CD4-positive, alpha-beta T cell treated with Interleukin-4 for 4 hours (primary cell): ENCODE measurements around the gene ADAMTS16.

Experiments used
- DNase-seq: peaks from one replicate; pipeline ENCODE4 v3.0.0-alpha.2; 2020

ADAMTS16 gene

DNA sequence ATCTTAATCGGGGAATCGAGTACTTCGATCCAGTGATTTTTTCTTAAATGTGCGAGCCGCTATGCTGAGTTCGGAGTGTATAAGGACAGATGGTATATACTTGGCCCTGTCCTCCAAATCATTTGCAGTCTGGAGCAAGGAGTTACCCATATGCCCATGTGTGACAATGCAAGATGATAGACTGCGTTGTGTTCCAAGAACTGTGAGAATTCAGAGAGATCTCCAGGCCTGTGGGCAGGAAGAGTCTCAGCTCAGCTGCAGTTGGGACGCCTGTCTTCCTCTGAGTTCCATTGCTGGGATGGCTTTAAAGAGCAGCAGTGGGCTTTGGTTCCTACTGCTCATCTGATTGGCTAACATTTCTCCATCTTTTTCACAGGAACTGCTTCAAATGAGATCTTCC lies 106.6 kb downstream of the ADAMTS16 start:
- no peak for DNase-seq

DNA sequence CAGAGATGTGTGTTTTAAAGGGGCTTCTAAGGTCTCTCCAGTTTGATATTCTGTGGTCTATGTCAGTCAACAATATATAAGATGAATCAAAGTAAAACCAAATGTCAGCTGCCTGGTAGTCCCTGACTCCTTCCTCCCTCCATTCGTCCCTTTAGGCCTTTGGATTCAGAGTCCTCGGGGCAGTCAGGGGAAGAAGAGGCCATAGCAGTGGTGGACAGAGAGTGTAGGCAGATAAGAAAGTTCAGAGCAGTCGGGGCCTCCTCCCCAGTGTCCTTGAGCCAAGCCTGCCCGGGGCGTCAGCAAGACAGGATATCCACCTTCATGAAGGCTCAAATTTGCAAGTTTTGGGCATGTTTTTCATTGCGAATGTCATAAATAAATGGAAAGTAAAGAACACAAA lies 110.6 kb downstream of the ADAMTS16 start:
- no peak for DNase-seq

DNA sequence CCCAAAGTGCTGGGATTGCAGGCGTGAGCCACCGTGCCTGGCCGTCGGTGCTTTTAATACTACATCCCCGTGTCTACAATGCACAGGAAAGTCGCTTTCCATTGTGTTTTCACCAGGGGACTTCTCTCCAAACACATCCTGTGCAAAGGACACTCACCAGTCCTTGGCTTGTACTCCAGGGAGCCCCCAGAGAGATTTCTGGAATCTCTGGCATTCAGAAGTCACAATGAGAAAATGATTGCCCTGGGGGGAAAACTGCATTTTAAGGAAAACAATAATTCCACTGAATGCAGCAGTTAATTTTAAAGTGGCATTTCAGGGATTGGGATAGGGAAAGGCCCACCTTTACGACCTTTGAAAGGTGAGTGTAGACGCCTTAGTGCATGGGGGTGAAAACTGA lies 112.0 kb downstream of the ADAMTS16 start:
- DNase-seq, result no peak

DNA sequence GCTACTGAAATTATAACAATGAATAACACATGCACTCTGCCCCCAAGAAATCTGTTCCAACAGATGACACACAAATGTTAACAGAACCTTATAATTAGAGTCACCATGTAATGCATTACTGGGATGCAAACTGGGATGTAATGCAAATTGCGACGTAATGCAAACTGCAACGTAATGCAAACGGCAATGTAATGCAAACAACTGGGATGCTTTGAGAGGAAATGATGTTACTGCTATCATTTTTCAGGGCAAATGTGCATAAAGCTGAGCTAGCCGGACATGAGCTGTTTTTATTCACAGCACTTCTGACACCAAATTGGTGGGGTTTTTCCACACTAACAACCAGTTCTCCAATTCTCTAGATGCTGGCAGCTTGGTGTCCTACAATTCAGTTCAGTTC lies 117.2 kb downstream of the ADAMTS16 start:
- no peak for DNase-seq

DNA sequence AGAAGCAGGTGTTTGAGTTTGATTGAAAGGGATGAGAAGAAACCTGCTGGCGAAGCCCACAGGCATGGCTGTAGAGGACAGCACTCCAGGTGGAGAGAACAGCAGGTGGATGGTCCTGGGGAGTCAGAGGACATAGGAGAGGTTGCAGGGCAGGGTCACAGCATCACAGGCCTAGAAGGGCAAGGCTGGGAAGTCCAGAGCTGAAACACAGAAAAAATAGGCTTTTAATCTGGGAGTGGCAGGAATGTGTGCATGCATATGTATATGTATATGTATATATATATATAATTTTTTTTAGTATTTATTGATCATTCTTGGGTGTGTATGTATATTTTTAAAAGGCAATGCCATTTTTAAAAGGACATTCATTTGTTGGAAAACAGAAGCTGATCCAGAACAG lies 118.4 kb downstream of the ADAMTS16 start:
- no peak for DNase-seq

DNA sequence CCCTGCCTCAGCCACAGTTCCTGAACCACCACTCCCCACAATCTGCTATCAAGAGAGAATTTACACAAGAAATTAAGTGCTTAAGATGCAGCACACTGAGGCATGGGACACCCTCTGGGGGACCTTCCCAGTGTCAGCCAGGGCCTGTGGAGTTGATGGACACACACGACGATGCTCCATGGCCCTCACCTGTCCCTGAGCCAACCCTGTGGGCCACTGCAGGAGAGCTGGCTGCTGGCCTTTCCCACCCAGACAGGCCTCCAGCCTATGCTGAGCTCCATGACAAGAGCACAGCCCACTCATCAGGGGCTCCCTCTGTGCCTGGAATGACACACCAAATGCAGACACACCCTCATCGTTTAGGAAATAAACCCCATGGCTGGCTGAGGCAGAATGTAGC lies 124.6 kb downstream of the ADAMTS16 start:
- DNase-seq, result no peak

DNA sequence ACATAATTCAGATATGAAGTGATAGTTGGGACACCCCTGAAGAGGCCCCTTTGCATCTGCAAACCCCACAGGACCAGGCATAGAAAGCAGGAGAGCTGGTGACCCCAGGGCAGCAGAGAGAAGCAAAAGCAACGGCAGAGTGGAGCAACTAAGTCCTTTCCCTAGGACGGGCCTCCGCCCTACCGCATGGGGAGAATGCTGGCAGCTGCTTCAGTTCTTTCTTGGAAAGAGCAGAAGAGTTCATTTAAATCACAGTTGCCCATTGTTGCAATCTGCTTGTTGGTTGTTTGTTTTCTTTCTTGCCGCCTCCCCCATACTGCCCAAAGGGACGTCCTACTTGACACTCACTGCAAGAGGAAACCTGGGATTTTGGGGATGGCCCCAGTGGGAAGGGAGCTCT lies 126.2 kb downstream of the ADAMTS16 start:
- no peak for DNase-seq

DNA sequence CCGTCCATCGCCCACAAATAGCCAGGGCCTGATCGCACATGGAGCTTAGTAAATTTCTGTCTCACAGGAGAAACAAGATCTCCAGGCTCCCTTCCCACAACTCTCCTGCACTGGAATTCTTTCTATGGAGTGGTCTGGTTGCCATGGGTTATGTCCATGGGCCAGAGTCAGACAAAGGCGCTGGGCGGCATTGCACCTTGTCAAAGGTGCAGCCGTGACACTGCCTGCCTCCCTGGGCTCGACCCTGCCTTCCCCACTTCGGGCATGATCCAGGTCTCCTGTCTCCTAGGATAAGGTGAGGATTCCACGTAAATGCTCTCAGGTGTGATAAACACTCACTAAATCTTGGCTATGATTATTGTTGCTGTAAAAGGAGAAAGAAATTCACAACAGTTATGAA lies 130.0 kb downstream of the ADAMTS16 start:
- no peak for DNase-seq

DNA sequence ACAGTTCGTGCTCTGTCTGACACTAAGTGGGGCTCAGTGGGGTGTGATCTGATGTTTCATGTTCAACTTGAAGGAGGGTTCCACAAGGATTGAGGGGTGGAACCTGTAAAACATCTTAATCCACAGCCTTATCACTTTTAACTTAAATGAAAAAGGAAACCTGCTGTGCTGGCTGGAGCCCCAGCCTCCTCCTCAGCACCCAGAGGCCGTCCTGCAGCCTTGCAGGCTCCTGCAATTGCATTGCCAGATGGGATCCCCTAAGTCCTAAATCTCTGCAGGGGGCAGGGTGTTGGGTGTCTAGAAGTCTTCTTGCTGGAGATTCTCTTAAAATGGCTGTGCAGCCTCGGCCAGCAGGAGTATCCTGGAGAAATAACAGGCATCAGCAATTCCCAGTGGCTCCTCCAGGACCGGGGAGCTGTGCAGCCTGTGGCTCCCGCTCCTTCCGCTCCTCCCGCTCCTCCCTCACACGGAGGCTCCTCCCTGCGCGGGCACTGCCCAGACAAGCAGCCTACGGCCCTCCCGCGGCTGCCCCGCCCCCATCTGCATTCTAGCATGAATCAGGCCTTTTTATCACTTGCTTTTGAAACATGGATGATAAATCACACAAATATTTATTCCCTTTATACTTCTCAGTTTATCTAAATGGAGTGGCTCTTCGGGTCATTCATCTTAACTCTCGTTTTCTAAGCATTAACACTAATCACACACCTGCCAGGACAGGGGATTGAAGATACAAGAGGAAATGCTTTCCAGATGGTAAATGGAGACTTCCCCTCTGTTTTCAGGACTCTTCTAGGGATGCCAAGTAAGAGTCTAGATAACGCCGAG lies 131.0 kb downstream of the ADAMTS16 start:
- DNase-seq, result no peak

DNA sequence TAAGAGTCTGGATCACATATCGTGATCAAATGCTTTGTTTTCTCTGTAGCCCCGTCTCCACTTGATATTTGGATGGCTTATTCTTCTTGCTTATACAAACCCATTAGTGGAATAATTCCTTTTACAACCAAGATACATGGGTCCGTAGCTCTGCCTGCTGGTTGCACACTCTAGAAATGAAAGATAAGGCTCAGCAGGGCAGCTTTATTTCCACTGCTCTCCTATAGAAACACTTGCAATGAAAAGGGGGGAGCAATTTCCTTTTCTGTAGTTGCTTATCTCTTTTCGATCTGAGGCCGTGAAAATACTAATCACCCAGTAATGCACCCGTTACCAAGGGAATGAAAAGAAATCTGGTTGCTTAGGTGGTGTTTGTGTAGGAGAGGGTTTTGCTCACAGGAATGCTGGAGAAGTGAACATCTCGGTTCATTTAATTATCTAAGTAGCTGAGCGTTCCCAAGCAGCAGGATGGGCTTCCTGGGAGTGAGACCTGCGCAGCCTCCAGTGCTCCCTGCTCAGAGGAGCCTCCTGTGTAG lies 131.7 kb downstream of the ADAMTS16 start:
- no peak for DNase-seq

DNA sequence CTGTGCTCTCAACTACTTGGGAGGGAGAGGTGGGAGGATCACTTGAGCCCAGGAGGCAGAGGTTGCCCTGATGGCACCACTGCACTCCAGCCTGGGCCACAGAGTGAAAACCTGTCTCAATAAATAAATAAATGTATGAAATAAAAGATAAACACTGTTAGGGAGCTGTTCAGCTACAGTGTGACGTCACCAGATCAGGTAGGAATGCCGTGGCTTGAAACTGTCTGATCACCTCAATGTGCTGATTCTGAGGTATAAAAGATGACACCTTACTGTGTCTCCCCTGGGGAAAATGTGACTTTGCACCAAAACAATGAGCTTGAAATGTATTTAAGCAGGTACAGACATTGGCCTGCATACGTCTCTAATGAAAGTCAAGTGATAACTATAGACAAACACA lies 133.3 kb downstream of the ADAMTS16 start:
- DNase-seq, result no peak

DNA sequence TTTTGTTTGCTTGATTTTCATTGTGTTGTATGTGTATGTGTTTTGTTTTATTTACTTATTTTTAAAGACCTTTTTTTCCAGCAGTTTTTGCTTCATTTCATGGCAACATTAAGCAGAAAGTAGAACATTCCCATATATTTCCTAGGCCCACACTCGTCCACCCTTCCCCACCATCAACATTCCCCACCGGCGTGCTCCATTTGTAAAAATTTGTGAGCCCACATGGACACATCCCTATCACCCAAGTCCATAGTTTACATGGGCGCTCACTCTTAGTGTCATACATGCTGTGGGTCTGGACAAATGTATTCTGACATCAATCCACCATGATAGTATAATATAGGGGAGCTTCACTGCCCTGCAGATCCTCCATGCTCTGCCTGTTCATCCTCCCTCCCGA lies 133.8 kb downstream of the ADAMTS16 start:
- DNase-seq, result no peak

DNA sequence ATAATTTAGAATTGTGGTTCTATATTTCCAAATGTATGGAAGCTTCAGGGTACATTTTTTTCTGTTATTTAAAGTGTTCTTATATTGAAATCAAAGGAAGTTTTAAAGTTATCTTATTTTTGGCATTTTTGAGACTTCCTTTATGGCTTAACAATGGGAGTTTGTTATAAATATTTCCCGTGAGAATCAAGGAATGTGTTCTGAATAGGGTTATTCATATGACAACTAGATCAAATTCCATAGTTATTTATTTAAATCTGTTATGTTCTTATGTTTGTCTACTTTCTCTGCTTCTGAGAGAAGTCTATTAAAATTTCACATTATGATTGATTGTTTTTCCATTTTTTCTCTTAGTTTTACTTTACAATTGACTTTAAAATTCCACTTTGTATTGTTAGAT lies 135.1 kb downstream of the ADAMTS16 start:
- DNase-seq, result no peak

DNA sequence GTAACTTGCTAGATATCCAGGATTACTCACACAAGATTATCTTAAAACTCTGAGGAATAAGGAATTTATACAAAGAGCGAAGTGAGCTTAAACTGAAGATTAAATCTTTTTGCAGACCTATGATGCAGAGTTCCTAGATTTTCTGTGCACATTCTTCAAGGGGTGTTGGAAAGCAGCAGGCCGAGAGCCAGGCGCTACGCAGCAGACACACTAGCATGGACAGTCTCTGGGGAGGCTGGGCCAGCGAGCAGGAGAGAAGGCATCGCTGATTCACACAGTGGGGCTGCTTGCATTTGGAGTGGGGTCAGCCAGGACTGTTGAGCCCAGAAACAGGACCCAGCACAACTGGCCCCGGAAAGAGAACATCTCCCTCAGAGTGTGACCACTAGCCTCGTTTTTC lies 136.3 kb downstream of the ADAMTS16 start:
- no peak for DNase-seq

DNA sequence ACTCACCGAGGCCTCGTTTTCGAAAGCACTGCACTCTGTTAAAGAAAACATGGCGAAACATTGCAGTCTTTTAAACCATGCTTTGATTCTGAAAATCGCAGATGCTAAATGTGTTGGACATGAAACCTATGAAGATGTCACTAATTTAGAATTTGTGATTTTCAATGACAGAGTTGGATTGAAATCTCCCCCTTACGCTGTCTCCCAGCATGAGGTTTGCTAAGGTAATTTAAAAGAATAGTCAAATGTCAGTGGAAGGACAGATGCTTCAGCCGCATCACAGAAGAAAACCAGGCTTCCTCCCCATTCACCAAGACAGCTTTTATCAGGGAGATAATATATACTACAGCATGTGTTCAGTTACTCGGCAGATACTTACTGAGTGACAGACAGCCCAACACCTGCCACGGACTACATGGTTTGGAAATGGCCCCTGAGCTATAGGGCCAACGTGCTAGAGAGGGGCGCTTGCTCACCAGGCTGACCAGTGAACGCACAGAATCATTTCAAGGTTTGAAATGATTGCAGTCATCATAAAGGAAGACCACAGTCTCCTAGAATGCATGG lies 136.9 kb downstream of the ADAMTS16 start:
- no peak for DNase-seq

DNA sequence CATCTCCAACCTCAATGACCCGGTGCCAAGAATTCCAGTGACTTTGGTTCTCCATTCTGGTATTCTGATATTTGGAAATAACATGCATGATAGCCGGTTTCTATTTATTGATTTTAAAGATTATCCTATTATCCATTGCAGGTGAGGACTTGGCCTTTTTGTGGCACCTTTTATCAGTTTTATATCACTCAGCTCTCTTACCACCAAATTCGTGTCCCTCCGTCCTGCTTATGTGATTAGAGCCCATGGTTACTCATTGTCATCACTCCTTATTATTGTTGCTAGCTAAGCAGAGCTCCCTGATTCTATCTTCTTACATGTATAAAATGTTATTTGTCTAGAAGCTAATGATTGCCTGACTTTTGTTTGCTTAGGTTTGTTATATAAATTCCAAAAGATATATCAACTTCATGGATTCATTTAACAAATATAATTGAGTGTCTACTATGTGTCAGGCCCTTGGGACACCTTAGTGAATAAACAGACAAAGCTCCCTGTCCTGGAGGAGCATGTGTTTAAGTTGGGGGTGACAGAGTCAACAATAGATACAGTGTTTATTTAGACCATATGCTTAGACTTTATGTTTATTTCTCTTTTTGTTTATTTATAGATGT lies 138.2 kb downstream of the ADAMTS16 start:
- no peak for DNase-seq

DNA sequence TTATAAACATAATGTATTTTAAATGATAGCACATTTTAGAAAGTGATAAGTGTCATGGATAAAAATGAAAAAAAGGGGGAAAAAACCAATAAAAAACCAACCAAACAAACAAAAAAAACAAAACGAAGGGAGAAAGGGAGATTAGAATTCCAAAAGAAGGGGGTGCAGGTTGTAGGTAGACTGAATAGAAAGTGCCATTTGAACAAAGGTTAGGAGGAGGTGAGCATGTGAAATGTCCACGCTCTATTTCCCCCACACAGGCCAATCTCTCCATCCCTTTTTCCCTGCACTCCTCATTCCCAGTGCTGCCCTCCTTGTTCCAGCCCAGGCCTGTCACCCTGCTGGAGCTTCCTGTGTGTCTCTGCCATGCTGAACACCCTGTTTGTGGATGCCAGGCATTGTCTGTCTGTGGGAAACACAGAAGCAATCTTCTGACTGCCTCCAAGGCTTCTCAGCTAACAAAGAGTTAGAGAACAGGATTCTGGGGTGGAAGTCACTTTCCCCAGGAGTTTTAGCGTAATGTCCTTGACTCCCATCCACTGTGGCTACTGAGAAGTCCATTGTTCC lies 138.8 kb downstream of the ADAMTS16 start:
- DNase-seq, result no peak

DNA sequence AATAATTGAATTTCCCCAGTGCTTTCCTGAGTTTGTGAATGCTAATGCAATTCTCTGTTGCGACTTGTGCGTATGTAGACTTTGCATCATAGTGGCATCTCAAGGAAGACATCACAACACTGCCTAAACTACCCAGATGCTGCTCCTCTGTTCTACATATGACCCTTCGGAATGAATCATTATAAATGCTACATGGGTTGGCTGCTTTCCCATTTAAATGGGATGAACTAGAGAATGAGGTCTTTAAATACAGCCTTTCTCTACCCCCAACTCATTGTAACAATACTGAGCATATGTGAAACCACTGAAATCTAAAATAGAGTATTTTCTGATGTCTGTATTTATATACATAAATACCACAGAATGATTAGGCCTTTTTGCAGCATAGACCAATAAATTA lies 145.8 kb downstream of the ADAMTS16 start:
- no peak for DNase-seq

DNA sequence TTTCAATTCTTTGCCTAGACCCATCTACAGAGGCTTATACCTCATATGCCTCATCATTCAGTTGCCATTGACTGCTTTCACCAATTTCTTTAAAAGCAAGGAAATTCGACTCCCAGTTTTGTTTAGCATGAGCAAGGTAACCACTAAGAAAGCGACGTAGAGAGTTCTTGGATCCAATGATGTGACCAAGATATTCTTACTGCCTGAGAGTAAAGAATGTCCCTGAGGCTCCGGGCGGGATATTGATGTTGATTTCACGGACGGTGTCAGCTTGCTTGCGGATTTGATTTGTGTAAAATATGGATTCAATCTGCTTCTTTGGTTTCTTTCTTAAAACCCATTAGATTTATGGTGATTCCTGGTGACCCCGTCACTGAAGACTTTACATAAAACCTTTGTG lies 147.3 kb downstream of the ADAMTS16 start:
- no peak for DNase-seq

DNA sequence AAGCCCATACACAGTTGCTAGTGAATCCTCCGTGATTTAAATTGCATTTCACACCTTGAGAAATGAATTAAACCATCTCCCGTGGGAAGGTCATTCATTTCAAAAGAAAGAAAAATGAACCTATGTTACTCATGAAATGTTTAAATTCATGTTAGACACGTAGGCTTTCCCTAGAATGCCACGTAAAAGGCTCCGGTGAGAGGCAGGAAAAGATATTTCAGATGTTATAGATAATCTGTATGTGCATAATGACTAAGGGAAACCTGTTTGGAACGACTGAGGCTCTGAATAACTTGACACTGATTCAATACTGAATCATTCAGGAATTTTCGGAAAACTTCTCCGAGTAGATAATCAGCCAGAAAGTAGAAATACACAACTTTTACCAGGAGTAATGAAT lies 148.1 kb downstream of the ADAMTS16 start:
- DNase-seq, result no peak

DNA sequence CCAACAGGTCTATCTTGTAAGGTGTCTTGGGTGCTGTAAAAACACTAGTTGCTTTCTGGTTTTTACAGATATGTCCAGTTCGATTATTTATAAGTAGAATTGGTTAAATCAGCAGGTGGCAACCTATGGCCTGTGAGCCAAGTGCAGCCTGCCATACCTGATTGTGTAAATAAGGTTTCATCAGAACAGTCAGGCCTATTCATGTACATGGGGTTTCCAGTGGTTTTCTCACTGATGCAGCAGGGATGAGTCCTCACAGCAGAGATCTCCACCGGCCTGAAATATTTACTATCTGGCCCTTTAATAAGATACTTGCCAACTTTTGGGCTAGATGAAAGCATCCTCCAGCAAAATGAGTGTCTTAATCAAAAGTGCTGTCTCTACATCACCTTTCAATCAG lies 149.4 kb downstream of the ADAMTS16 start:
- DNase-seq, result no peak

DNA sequence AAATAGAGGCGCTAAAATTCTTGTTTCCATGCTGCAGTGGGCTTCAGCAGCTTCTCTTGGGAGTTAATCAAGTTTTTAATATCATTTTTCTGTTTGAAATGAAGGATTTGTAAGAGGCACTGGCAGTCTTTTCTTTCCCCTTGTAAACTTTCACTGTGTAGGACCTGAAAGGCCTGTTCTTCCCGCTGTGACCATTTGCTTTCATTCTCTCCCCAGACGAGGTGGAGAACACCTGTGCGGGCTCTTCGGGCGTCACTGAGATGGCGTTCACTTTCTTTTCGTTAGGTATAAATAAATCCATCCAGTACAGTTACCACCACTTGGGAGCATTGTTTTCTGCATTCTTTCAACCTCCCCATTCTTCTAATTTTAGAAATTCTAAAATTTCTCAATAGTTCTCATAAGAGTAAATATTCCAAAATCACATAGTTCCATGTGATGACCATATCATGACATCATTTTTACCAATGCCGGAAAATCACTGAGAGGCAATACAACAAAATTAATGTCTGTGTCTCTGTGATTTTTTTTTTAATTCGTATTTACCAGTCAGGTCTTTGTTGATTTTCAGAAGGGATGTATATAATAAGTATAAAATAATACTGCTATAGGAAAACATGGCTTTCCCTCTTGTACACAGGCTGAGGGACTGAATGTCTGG lies 150.7 kb downstream of the ADAMTS16 start:
- DNase-seq, result no peak

DNA sequence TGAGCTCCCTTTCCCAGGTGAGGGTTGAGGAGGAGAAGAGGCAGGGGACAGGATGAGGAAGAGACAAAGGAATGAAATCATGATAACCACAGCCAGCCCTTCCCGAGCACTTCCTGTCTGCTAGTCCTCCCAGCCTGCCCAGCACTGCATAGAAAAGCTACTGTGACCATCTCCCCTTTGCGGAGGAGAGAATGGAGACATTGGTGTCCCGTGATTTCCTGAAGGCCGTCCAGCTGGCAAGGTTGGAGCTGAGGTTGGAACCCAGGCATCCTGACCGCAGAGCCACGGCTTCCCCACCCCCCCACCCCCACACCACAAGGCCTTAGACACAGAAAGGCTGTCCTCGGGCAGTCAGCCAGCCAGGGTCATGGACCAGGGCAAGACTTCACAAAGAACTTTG lies 151.2 kb downstream of the ADAMTS16 start:
- DNase-seq, result no peak
